HG03039 (cell line): ENCODE measurements around the gene CSNK1G3.
"Not testable (repeated sequence)": the region's sequence is repeated elsewhere in the genome, so short reads cannot be mapped to it uniquely, and the experiment has no call there.

ENCODE experiments used
- ATAC-seq: cut with Tn5 transposase; IDR thresholded peaks from one replicate; pipeline ENCODE4 v1.9.1; 2021; ENCODE audit warnings: mild to moderate bottlenecking, moderate library complexity; ENCODE audit not compliant: unreplicated experiment

Gene CSNK1G3

GRCh38 chr5:123636006-123636405 is 124.0 kb downstream of the CSNK1G3 start:
- ATAC-seq, result no peak

- ATAC-seq, result not testable (repeated sequence)
Observed at GRCh38 chr5:123637028-123637427, 125.1 kb downstream of the CSNK1G3 start.

- ATAC-seq, result no peak
Observed at GRCh38 chr5:123639244-123639643, 127.3 kb downstream of the CSNK1G3 start.

GRCh38 chr5:123645024-123645603 is 133.1 kb downstream of the CSNK1G3 start:
- ATAC-seq, result no peak

GRCh38 chr5:123647066-123647465 is 135.1 kb downstream of the CSNK1G3 start:
- no peak for ATAC-seq

- ATAC-seq, result no peak
Observed at GRCh38 chr5:123651234-123651633, 139.3 kb downstream of the CSNK1G3 start.

- no peak for ATAC-seq
Observed at GRCh38 chr5:123659011-123659410, 147.0 kb downstream of the CSNK1G3 start.

- no peak for ATAC-seq
Observed at GRCh38 chr5:123659495-123659894, 147.5 kb downstream of the CSNK1G3 start.

GRCh38 chr5:123664961-123665360 is 153.0 kb downstream of the CSNK1G3 start:
- ATAC-seq, result no peak

- ATAC-seq, result no peak
Observed at GRCh38 chr5:123665822-123666371, 153.9 kb downstream of the CSNK1G3 start.
